K562 (cell line): ENCODE measurements around the gene MRPL48. TPM values are rescaled to one million over a fixed set of nuclear protein-coding genes. Genes with fewer than 3 reads are reported as not detected.

Source experiments
- ATAC-seq: fragments of 200-7000 bp; cut with Tn5 transposase; 3 replicates; pipeline ENCODE4 v1.9.1; 2020; ENCODE audit warnings: moderate library complexity
- BruUV-seq: library from RNA; stranded (reverse); fragments of 400-500 nt; replicated peaks from 2 replicates; lab custom pipeline; 2021; lab: Mats Ljungman, UMichigan
- CTCF ChIA-PET: fragments of 300-600 bp; formaldehyde crosslinking; extraction: SDS; loops from one replicate; lab custom pipeline; 2021; ENCODE audit warnings: low intra/inter-chr PET ratio; lab: Yijun Ruan, JAX
- POLR2A ChIA-PET: fragments of 300-600, 350-650 bp; sonication (Branson Sonifier 250); formaldehyde crosslinking; extraction: SDS; loops from one replicate; lab custom pipeline; 2021; ENCODE audit warnings: antibody characterized with exemption, inconsistent platforms; lab: Yijun Ruan, JAX
- DNase-seq, 4 experiments: peaks; one replicate each; pipeline versions ENCODE4 v3.0.0 to v3.0.0-alpha.2; 2011 to 2018; ENCODE audit warnings: low spot score in 3 of 4, mixed read lengths in 3 of 4; ENCODE audit errors: extremely low read depth in 1 of 4
- FAIRE-seq: peaks from 2 replicates; lab custom pipeline; 2011; peaks lifted over from hg19 to GRCh38; lab: Jason Lieb, UNC
- H2AFZ ChIP-seq: 2 replicates; pipeline ENCODE4 v1.6.0; 2011; ENCODE audit warnings: low read depth, low read length, control low read depth, inconsistent platforms
- H3K27ac ChIP-seq: fragments of 200-600 bp; 3 replicates; pipeline ENCODE4 v1.8.0; 2011; ENCODE audit warnings: low read depth, mild to moderate bottlenecking, control low read depth, inconsistent platforms, low read length, moderate library complexity, mixed read lengths; ENCODE audit errors: extremely low read depth
- H3K27me3 ChIP-seq, 2 experiments: fragments of 300-600 bp in 1 of 2; 2 replicates in 1 of 2; 3 replicates in 1 of 2; pipeline versions ENCODE4 v1.6.0 to v1.8.0; 2011; ENCODE audit warnings: inconsistent platforms in 2 of 2, low read length in 2 of 2, mild to moderate bottlenecking in 1 of 2, mixed read lengths in 1 of 2, moderate library complexity in 1 of 2; ENCODE audit not compliant: control insufficient read depth in 2 of 2, insufficient read depth in 2 of 2
- H3K36me3 ChIP-seq: fragments of 300-600 bp; 3 replicates; pipeline ENCODE4 v1.8.0; 2011; ENCODE audit warnings: mild to moderate bottlenecking, low read length, inconsistent platforms; ENCODE audit not compliant: control insufficient read depth, insufficient read depth
- H3K4me1 ChIP-seq, 2 experiments: fragments of 200-600 bp in 1 of 2; replicated peaks in 1 of 2; 2 replicates in 1 of 2; 3 replicates in 1 of 2; pipeline versions ENCODE4 v1.5.1 to v1.8.0; 2011; ENCODE audit warnings: inconsistent platforms in 2 of 2, low read length in 2 of 2, mild to moderate bottlenecking in 1 of 2, mixed read lengths in 1 of 2, moderate library complexity in 1 of 2; ENCODE audit not compliant: control insufficient read depth in 2 of 2, insufficient read depth in 2 of 2
- H3K4me2 ChIP-seq: 2 replicates; pipeline ENCODE4 v1.6.1; 2011; ENCODE audit warnings: low read length, control low read depth, inconsistent platforms, mixed read lengths; ENCODE audit not compliant: insufficient read depth
- H3K4me3 ChIP-seq: fragments of 200-600 bp; sonication (generic), shearing (Covaris generic); 2 replicates; pipeline ENCODE4 v1.5.1; 2016; ENCODE audit warnings: control low read depth, inconsistent platforms
- H3K79me2 ChIP-seq: fragments of 200-600 bp; 3 replicates; pipeline ENCODE4 v1.8.0; 2011; ENCODE audit warnings: low read length, inconsistent platforms; ENCODE audit not compliant: control insufficient read depth, insufficient read depth
- H3K9ac ChIP-seq, 2 experiments: 2 replicates each; pipeline versions ENCODE4 v1.6.0 to v1.6.1; 2011; ENCODE audit warnings: low read depth in 2 of 2, low read length in 2 of 2, control low read depth in 1 of 2, inconsistent platforms in 1 of 2, mild to moderate bottlenecking in 1 of 2, mixed read lengths in 1 of 2; ENCODE audit not compliant: insufficient read depth in 1 of 2
- H3K9me1 ChIP-seq: one replicate; pipeline ENCODE4 v1.6.0; 2011; ENCODE audit warnings: inconsistent platforms, mild to moderate bottlenecking, low read length, moderate library complexity; ENCODE audit not compliant: control insufficient read depth, insufficient read depth
- H3K9me3 ChIP-seq: replicated peaks from 2 replicates; pipeline ENCODE4 v1.5.1; 2011; ENCODE audit warnings: low read depth, low read length, inconsistent platforms; ENCODE audit not compliant: control insufficient read depth, insufficient read depth
- H4K20me1 ChIP-seq: replicated peaks from 2 replicates; pipeline ENCODE4 v1.6.1; 2011; ENCODE audit warnings: low read length, inconsistent platforms, mixed read lengths; ENCODE audit not compliant: control insufficient read depth, insufficient read depth
- ATF1 ChIP-seq, 2 experiments: fragments of 450-650 bp in 1 of 2; IDR thresholded peaks; 2 replicates each; pipeline ENCODE4 v1.6.1; 2016; ENCODE audit warnings: missing compliant biosample characterization in 1 of 2, missing genetic modification characterization in 1 of 2
- DDX20 ChIP-seq: fragments of 450-650 bp; IDR thresholded peaks from 2 replicates; pipeline ENCODE4 v1.6.1; 2016; ENCODE audit warnings: missing genetic modification characterization, low read depth, mild to moderate bottlenecking, missing compliant biosample characterization, moderate library complexity
- HIVEP1 ChIP-seq: fragments of 250-450 bp; sonication (Bioruptor Pico); IDR thresholded peaks from 2 replicates; pipeline ENCODE4 v1.4.0; 2020; ENCODE audit warnings: mild to moderate bottlenecking
- NFXL1 ChIP-seq: fragments of 450-650 bp; formaldehyde crosslinking; IDR thresholded peaks from 2 replicates; pipeline ENCODE4 v1.4.0; 2021; ENCODE audit warnings: mild to moderate bottlenecking
- POLR2A ChIP-seq: fragments of 450-650 bp; conservative IDR thresholded peaks from 2 replicates; pipeline ENCODE4 v1.6.1; 2016
- POLR3A ChIP-seq: IDR thresholded peaks from 2 replicates; pipeline ENCODE4 v1.6.1; 2011; ENCODE audit warnings: borderline replicate concordance, mild to moderate bottlenecking, moderate library complexity; ENCODE audit not compliant: insufficient read length, insufficient read depth; ENCODE audit errors: extremely low read depth
- SRF ChIP-seq, 2 experiments: fragments of 250-450, 450-650 bp in 1 of 2; sonication (Bioruptor Pico) in 1 of 2; sonication (generic) in 1 of 2; formaldehyde crosslinking; IDR thresholded peaks; 2 replicates each; pipeline versions ENCODE4 v1.5.0 to v1.5.1; 2020 to 2022; ENCODE audit warnings: mild to moderate bottlenecking in 1 of 2, missing genetic modification reagents in 1 of 2
- TAF1 ChIP-seq: IDR thresholded peaks from 2 replicates; pipeline ENCODE4 v1.6.1; 2011; ENCODE audit warnings: mild to moderate bottlenecking, low read length, moderate library complexity; ENCODE audit not compliant: insufficient read depth, control insufficient read depth, severe bottlenecking; ENCODE audit errors: extremely low read depth
- TCF7 ChIP-seq: sonication (generic); IDR thresholded peaks from 2 replicates; pipeline ENCODE4 v1.6.1; 2016; ENCODE audit warnings: antibody characterized with exemption, borderline replicate concordance
- ZKSCAN1 ChIP-seq: fragments of 150-350 bp; IDR thresholded peaks from 2 replicates; pipeline ENCODE4 v1.6.1; 2016; ENCODE audit warnings: low read depth, low read length
- WGBS: fragments of 100-300 bp; shearing (Covaris generic); methylation state at CpG from one replicate; pipeline ENCODE4 v1.1.6; 2016; ENCODE audit warnings: low coverage, mixed read lengths; ENCODE audit not compliant: insufficient coverage; ENCODE audit errors: missing lambda C conversion rate; 5-methylcytosine and 5-hydroxymethylcytosine counted together
- in situ Hi-C: fragments of 300-500 bp; cut with MboI; formaldehyde crosslinking; loops from 4 replicates; pipeline ENCODE4 v1.15.0; 2018; ENCODE audit warnings: inconsistent platforms, mixed read lengths
- intact Hi-C: fragments of 100-400 bp; cut with micrococcal nuclease; formaldehyde crosslinking; loops from 2 replicates; pipeline ENCODE4 v1.14.2; 2022
- polyA plus RNA-seq, 8 experiments: library from polyadenylated mRNA; depleted of rRNA in 4 of 8; stranded (reverse) in 5 of 8; unstranded in 3 of 8; fragments of >200 nt; fragmentation: Nextera tagmentation in 2 of 8; fragmentation: Illumina TruSeq in 1 of 8; extraction: Ambion mirVana in 2 of 8; extraction: Trizol in 1 of 8; gene quantifications; 2 replicates each; pipeline versions ENCODE4 v1.2.1 to v1.2.3, GENCODE V29; 2011 to 2014; ENCODE audit warnings: inconsistent platforms in 1 of 8, missing spikeins in 1 of 8
- total RNA-seq, 7 experiments: library from RNA; depleted of rRNA in 6 of 7; stranded (reverse); fragments of >200 nt in 6 of 7; fragmentation: Illumina TruSeq in 2 of 7; extraction: Trizol in 2 of 7; gene quantifications; 2 replicates each; pipeline versions ENCODE4 v1.2.1 to v1.2.3, GENCODE V29; 2011 to 2021; ENCODE audit warnings: low replicate concordance in 1 of 7
- TF ChIP-seq, protein P1 (sequence below): sonication (generic); formaldehyde crosslinking; IDR thresholded peaks from 2 replicates; pipeline ENCODE4 v1.8.0; 2022; ENCODE audit warnings: mild to moderate bottlenecking, missing genetic modification reagents, borderline replicate concordance
- TF ChIP-seq, protein P2 (sequence below): sonication (generic); formaldehyde crosslinking; IDR thresholded peaks from 2 replicates; pipeline ENCODE4 v1.8.1; 2023; ENCODE audit warnings: mild to moderate bottlenecking, missing genetic modification reagents, moderate library complexity

Gene MRPL48
- total and polyA plus RNA-seq, 9 of the 15 experiments (the other 6 are each of a cell fraction or from before 2014, with no cell fraction given): 66.0 to 237 (median 104) TPM

DNA sequence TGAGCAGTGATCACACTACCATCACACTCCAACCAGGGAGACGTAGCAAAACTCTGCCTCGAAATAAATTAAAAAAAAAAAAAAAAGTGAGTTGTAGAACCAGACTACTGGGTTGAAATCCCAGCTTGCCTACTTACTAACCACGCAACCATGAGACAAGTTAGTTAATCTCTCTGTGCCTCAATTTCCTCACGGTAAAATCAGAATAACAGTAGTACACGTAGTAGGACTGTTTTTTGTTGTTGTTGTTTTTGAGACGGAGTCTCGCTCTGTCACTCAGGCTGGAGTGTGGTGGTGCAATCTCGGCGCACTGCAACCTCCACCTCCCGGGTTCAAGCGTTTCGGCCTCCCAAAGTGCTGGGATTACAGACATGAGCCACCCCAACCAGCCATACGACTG, 41.0 kb upstream of the MRPL48 start:
- H3K9ac ChIP-seq: no peak overlapping the region
- H2AFZ ChIP-seq: no peak overlapping the region
- H4K20me1 ChIP-seq: peaks cover 13% of the 10 kb centered on the region
- no peaks in the 10 kb centered on the region for H3K9me3 ChIP-seq
- ATAC-seq (no peak), DNase-seq (no peak), FAIRE-seq (no peak)
- in situ Hi-C loops: no loop called here
- H3K79me2 ChIP-seq: peaks cover 78% of the 10 kb centered on the region
- ChIA-PET CTCF (no interaction called here), POLR2A (interaction anchor here (0.6 to 1.3 kb wide), 2 partner anchors 11 to 17 kb away, joined by 3 read pairs; no protein-coding TSS in a partner anchor)
- H3K4me3 ChIP-seq: no peak overlapping the region
- H3K27me3 ChIP-seq: no peaks in the 10 kb centered on the region
- H3K27ac ChIP-seq: no peak overlapping the region
- no peak for TF ChIP-seq POLR3A
- TF ChIP-seq ZKSCAN1: peak; percentile 90
- H3K4me1 ChIP-seq: peaks cover 0 to 2% of the 10 kb centered on the region in 2 experiments; a peak in 1 of 5 replicates
- no TSS peak for BruUV-seq
- intact Hi-C loops: no loop called here
- H3K36me3 ChIP-seq: no peaks in the 10 kb centered on the region; the same call in 2 of the 3 replicates
- WGBS: 83% methylated on average over 9 of the region's 13 CpGs
- H3K9me1 ChIP-seq: no peaks in the 10 kb centered on the region
- no peak overlapping the region for H3K4me2 ChIP-seq

DNA sequence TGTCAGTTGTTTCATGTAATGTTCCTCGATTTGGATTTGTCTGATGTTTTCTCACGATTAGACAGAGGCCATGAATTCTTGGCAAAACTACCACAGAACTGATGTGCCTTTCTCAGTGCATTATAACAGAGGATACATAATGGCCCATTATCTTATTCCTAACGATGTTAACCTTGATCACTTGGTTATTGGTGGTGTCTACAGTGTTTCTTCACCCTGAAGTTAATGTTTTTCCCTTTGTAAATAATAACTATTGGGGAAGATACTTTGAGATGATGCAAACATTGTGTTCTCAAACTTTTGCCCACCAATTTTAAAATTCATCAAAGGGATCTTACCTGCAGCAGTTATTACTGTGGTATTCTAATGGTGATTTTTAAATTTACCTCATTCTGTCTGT, 39.9 kb upstream of the MRPL48 start:
- H3K4me2 ChIP-seq: no peak overlapping the region
- DNase-seq (no peak), ATAC-seq (no peak), FAIRE-seq (no peak)
- H4K20me1 ChIP-seq: peaks cover 18% of the 10 kb centered on the region
- BruUV-seq: no TSS peak
- intact Hi-C loops (no loop called here), in situ Hi-C loops (no loop called here)
- no peak overlapping the region for H3K9ac ChIP-seq
- POLR2A ChIA-PET: interaction anchor here (0.9 to 1.3 kb wide), 3 partner anchors 8 to 38 kb away, joined by 3 read pairs; no protein-coding TSS in a partner anchor
- TF ChIP-seq ATF1 (CRISPR knock-in tag; IDR thresholded peaks at IDR 0.05): no peak
- TF ChIP-seq ATF1 (tag; IDR thresholded peaks at IDR 0.05): no peak
- TF ChIP-seq NFXL1 (CRISPR knock-in tag): no peak
- TF ChIP-seq TCF7: no peak
- TF ChIP-seq, protein P1, sequence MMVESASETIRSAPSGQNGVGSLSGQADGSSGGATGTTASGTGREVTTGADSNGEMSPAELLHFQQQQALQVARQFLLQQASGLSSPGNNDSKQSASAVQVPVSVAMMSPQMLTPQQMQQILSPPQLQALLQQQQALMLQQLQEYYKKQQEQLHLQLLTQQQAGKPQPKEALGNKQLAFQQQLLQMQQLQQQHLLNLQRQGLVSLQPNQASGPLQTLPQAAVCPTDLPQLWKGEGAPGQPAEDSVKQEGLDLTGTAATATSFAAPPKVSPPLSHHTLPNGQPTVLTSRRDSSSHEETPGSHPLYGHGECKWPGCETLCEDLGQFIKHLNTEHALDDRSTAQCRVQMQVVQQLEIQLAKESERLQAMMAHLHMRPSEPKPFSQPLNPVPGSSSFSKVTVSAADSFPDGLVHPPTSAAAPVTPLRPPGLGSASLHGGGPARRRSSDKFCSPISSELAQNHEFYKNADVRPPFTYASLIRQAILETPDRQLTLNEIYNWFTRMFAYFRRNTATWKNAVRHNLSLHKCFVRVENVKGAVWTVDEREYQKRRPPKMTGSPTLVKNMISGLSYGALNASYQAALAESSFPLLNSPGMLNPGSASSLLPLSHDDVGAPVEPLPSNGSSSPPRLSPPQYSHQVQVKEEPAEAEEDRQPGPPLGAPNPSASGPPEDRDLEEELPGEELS (CRISPR knock-in tag): no peak
- no peak for TF ChIP-seq SRF (CRISPR knock-in tag; IDR thresholded peaks at IDR 0.05)
- TF ChIP-seq POLR2A: no peak
- TF ChIP-seq TAF1: no peak
- TF ChIP-seq, protein P2, sequence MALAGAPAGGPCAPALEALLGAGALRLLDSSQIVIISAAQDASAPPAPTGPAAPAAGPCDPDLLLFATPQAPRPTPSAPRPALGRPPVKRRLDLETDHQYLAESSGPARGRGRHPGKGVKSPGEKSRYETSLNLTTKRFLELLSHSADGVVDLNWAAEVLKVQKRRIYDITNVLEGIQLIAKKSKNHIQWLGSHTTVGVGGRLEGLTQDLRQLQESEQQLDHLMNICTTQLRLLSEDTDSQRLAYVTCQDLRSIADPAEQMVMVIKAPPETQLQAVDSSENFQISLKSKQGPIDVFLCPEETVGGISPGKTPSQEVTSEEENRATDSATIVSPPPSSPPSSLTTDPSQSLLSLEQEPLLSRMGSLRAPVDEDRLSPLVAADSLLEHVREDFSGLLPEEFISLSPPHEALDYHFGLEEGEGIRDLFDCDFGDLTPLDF (CRISPR knock-in tag): no peak
- no peak for TF ChIP-seq DDX20
- no peak for TF ChIP-seq HIVEP1 (CRISPR knock-in tag)
- H3K27me3 ChIP-seq: no peaks in the 10 kb centered on the region
- CTCF ChIA-PET: no interaction called here
- H3K9me1 ChIP-seq: no peaks in the 10 kb centered on the region
- peaks cover 80% of the 10 kb centered on the region for H3K79me2 ChIP-seq
- 15% methylated on average over 3 of the region's 3 CpGs for WGBS
- no peak overlapping the region for H2AFZ ChIP-seq
- H3K9me3 ChIP-seq: no peaks in the 10 kb centered on the region
- no peak overlapping the region for H3K4me3 ChIP-seq
- H3K4me1 ChIP-seq: 0 out of 5 replicates have a peak, but pooled peaks cover 0 to 2% of the 10 kb centered on the region in 2 experiments
- H3K36me3 ChIP-seq: no peaks in the 10 kb centered on the region; the same call in 2 of the 3 replicates
- peak overlapping the region; percentile 6; the same call in 1 of the 3 replicates for H3K27ac ChIP-seq
